ENCODE data around the gene PRDX5. TPM values are rescaled to one million over a fixed set of nuclear protein-coding genes. Genes with fewer than 3 reads are reported as not detected.
"Not testable (repeated sequence)": the region's sequence is repeated elsewhere in the genome, so short reads cannot be mapped to it uniquely, and the experiment has no call there.

Gene PRDX5
- total RNA-seq, 1 donor: 230 TPM

- TF ChIP-seq CTCF (IDR thresholded peaks at IDR 0.05; ENCODE audit: insufficient read depth, low read depth, low read length): no peak
- DNase-seq (ENCODE audit: low read depth): peak; percentile 14
- H3K4me3 ChIP-seq (ENCODE audit: low read depth, low read length): peak overlapping the region; percentile 77
Observed at GRCh38 chr11:64306876-64307622, 10.9 kb upstream of the PRDX5 start.

DNA sequence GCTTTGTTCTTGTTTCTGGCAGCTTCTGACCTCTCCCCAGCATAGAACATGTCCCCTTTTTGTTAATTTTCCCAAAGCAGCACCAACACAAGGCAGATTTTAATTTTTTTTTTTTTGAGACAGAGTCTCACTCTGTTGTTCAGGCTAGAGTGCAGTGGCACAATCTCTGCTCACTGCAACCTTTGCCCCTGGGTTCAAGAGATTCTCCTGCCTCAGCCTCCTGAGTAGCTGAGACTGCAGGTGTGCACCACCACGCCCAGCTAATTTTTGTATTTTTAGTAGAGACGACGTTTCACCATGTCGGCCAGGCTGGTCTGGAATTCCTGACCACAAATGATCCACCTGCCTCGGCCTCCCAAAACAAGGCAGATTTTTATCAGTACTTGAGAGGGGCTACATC is 10.1 kb upstream of the PRDX5 start:
- not testable (repeated sequence) for DNase-seq (ENCODE audit: low read depth); H3K4me3 ChIP-seq (ENCODE audit: low read depth, low read length)

- no peak for TF ChIP-seq CTCF (IDR thresholded peaks at IDR 0.05; ENCODE audit: insufficient read depth, low read depth, low read length)
- no peak for DNase-seq (ENCODE audit: low read depth)
- H3K4me3 ChIP-seq (ENCODE audit: low read depth, low read length): no peak overlapping the region
Observed at GRCh38 chr11:64312947-64313346, 5.0 kb upstream of the PRDX5 start.

DNA sequence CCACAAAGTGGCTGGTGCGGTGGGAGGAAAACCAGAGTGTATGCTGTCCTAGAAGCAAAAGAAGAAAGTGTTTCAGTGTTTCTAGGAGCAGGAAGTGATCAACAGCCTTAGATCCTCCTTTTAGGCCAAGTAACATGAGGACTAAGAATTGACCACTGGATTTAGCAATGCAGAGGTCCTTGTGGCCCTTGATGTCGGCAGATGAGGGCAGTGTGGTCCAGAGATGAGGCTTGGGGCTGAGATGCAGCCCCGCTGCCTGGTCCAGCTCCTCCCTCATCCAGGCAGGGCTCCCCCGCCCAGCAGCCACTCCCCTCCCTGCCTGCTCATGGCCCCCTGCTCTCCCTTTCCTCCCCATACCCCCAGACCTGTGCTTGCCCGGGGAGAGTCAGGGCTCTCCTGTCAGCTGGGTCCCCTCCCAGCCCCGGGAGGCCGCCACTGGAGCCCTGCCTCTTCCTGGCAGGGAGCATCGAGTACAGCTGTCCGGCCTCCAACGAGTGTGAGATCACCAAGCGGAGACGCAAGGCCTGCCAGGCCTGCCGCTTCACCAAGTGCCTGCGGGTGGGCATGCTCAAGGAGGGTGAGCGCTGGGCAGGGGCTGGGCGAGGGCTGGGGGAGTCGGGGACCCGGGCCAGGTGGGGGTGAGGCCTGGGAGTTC is 4.3 kb upstream of the PRDX5 start:
- no peak for TF ChIP-seq CTCF (IDR thresholded peaks at IDR 0.05; ENCODE audit: insufficient read depth, low read depth, low read length)
- no peak overlapping the region for H3K4me3 ChIP-seq (ENCODE audit: low read depth, low read length)
- DNase-seq (ENCODE audit: low read depth): no peak

- DNase-seq (ENCODE audit: low read depth): no peak
- H3K4me3 ChIP-seq (ENCODE audit: low read depth, low read length): no peak overlapping the region
- TF ChIP-seq CTCF (IDR thresholded peaks at IDR 0.05; ENCODE audit: insufficient read depth, low read depth, low read length): peak; percentile 38
Observed at GRCh38 chr11:64314146-64314804, 3.6 kb upstream of the PRDX5 start.

DNA sequence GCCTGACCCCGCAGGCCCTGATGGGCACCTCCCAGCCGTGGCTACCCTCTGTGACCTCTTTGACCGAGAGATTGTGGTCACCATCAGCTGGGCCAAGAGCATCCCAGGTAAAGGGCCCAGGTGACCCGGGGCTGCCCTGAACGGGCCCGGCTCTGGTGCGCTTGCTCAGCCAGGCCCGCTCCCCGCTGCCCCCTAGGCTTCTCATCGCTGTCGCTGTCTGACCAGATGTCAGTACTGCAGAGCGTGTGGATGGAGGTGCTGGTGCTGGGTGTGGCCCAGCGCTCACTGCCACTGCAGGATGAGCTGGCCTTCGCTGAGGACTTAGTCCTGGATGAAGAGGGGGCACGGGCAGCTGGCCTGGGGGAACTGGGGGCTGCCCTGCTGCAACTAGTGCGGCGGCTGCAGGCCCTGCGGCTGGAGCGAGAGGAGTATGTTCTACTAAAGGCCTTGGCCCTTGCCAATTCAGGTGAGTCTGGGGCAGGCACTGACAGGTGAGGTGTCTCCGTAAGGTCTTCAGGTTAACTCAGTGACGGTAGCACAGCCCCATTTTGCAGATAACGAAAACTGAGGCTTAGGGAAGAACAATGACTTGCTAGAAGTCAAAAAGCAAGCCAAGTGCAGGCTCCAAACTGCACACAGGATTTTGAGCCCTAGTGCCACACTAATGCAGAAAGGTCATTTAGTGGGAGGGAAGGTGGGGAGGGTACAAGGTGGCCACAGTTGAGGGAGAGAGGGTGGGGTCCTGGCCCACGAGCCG is 2.9 kb upstream of the PRDX5 start:
- DNase-seq (ENCODE audit: low read depth): no peak
- no peak overlapping the region for H3K4me3 ChIP-seq (ENCODE audit: low read depth, low read length)
- TF ChIP-seq CTCF (IDR thresholded peaks at IDR 0.05; ENCODE audit: insufficient read depth, low read depth, low read length): no peak

DNA sequence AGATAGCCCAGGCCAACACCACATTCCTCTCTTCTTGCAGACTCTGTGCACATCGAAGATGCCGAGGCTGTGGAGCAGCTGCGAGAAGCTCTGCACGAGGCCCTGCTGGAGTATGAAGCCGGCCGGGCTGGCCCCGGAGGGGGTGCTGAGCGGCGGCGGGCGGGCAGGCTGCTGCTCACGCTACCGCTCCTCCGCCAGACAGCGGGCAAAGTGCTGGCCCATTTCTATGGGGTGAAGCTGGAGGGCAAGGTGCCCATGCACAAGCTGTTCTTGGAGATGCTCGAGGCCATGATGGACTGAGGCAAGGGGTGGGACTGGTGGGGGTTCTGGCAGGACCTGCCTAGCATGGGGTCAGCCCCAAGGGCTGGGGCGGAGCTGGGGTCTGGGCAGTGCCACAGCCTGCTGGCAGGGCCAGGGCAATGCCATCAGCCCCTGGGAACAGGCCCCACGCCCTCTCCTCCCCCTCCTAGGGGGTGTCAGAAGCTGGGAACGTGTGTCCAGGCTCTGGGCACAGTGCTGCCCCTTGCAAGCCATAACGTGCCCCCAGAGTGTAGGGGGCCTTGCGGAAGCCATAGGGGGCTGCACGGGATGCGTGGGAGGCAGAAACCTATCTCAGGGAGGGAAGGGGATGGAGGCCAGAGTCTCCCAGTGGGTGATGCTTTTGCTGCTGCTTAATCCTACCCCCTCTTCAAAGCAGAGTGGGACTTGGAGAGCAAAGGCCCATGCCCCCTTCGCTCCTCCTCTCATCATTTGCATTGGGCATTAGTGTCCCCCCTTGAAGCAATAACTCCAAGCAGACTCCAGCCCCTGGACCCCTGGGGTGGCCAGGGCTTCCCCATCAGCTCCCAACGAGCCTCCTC is 2.0 kb upstream of the PRDX5 start:
- not testable (repeated sequence) for DNase-seq (ENCODE audit: low read depth); H3K4me3 ChIP-seq (ENCODE audit: low read depth, low read length)
